Right renal pelvis (tissue), 4 donors: ENCODE results near the gene CLDN18. TPM values are rescaled to one million over a fixed set of nuclear protein-coding genes. Genes with fewer than 3 reads are reported as not detected.

Experiments used
- DNase-seq, 4 donors: peaks; one replicate each; pipeline ENCODE4 v3.0.0-alpha.2; 2013; ENCODE audit warnings: low read depth in 4 of 4, low spot score in 3 of 4, missing footprints in 1 of 4
- polyA plus RNA-seq, 4 donors: library from polyadenylated mRNA; unstranded; fragments of 120-200 nt; gene quantifications; one replicate each; pipeline ENCODE4 v1.2.1, GENCODE V29; 2013; ENCODE audit not compliant: insufficient read length in 4 of 4

CLDN18 gene
- polyA plus RNA-seq, result 1 to 10 TPM in 2 of 4 donors, under 1 TPM in 2; 0.64 to 1.6 (median 1.2) TPM

DNA sequence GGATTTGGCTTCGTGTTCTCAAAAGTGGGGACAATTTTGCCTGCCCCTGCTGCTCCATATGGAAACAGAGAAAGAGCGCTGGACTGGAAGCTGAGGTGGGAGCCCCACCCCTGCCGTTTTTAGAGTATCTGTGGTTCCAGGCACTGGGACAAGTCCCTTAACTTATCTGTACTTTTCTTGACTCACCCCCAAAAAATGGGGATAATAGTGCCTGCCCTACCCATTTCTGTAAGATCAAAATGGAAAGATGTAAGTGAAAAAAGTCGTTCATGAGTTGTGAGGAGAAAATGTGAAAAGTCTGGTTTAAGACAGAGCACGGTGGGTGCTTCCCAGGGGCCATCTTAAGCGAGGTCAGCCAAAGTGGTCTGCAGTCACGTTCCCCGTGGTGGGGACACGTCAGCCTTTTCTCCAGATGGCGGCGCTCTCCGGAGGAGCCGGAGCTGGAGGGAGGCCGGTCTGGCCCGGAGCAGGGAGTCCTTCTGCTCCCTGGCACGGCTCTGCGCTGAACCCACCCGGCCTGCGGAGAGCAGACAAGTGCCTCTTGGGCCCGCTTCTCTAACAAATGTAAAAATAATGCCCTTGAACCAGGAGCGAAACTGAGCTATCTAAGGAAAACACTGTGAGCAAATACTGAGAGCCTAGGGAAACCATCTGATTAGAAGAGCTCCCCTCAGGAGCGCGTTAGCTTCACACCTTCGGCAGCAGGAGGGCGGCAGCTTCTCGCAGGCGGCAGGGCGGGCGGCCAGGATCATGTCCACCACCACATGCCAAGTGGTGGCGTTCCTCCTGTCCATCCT lies at the start of gene CLDN18:
Gene CLDN18 (plus strand): TSS at position 690 of the 797 bp plus-strand sequence. CDS start 61 bp downstream, at position 751.
- DNase-seq, result no peak

DNA sequence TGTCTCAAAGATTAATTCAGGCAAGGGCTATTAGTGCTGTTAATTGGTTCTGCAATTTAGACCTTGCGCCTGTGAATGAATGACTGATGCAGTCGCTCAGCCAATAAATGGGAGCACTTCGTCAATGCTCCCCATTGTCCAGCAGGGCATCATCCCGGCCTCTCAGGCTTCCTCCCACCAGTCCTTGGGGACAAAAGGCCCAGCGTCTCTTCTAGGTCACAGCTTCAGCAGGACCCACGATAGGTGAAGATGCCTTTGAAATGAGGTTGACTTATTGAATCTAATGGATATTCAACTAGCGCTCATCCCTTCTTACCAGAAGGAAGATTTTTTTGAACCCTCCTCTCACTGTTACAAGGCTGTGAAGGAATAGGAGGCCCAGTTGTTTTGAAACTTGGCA lies 47.7 kb upstream of the CLDN18 start:
- no peak for DNase-seq

DNA sequence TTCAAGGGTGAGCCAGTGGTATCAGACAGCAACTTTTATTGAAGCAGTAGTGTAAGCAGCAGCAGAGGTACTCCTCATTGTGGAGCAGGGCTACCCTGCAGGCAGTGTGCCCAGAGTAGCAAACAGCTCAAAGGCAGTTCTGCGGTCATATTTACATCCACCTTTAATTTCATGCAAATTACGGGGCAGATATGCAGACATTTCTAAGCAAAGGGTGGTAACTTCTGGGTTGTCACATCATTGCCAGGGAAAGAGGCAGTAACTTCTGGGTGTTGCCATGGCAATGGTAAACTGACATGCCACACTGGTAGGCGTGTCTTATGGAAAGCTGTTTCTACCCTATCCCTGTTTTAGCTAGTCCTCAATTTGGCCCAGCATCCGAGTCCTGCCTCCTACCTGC lies 46.5 kb upstream of the CLDN18 start:
- DNase-seq, result no peak

DNA sequence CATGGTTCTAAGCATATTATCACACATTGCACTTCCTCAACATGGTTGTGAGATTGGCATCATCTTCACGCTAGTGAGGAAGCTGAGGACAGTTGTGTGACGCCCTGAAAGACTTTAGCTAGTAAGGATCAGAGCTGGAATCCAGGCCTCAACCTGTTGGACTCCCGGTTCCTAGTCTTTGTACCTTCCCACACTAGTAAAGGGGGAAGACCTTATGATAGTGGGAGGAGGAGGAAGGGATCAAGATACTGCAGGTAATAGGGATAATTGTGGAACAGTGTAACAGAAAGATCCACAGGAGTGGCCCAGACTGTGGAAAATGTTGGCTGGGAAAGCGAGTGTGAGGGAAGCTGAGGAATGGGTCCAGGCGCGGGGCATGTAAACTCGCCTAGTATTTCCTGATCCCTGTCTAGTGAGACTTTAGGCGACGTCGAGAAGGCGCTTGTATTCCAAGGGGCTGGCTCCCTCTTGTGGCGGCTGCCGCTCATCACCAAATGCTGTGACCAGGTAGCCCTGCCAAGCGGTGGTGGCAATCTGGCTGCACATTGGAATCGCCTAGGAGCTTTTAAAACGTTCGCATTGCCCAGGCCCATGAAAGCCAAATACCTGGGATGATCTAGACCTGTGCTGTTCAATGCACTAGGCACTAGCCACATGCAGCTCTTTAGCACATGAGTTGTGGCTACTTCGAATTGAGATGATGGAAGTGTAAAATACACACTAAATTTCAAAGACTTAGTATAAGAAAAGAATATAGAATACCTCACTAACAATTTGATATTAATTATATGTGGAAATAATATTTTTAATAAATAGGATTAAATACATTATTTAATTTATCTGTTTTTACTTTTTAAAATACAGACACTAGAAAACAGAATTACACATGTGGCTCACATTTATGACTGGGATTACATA lies 38.8 kb upstream of the CLDN18 start:
- peak; percentile 20 to 49 (median 36) for DNase-seq

DNA sequence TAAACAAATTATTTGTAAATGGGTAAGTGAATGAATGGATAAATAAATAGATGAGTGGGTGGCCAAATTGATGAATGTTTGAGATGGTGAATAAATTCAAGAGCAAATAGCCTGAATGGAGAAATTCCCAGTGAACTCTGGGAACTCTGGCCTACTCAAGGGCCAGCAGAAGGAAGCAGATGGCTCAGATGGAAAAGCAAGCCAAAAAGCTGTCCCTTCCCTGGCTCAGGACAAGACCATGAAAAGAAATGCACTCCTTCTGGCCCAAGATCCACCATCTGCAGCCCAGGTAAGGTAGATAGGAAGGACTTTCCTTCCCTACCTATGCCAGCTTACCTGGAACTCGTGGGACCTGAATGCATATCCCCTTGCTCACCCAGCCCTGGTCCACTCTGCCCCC lies 37.6 kb upstream of the CLDN18 start:
- DNase-seq, result no peak

DNA sequence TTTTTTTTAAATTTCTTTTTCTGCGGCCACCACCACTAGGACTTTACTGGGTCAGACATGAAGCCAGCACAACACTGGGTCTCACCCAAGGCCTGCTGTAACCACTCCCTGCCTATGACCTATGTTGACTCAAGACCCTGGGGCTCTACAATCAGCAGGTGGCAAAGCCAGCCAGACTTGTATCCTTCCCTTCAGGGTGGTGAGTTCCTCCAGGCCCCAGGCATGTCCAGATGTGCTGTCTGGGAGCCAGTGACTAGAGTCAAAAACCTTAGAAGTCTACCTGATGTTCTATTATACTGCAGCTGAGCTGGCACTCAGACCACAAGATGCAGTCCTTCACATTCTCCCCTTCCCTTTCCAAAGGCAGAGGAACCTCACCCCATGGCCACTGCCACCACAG lies 31.6 kb upstream of the CLDN18 start:
- DNase-seq, result no peak

DNA sequence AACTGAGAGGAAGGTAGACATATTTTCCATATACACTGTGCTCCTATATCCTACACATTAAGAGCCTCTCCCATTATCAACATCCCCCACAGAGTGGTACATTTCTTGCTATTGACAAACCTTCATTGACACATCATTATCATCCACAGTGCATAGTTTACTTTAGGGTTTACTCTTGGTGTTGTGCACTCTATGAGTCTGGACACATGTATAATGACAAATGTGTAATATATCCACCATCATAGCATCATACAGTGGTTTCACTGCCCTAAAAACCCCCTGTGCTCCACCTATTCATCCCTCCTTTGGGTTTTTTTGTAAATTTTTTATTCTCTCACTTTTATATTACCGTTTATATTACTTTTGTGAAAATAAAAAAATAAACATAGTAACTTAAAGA lies 22.2 kb upstream of the CLDN18 start:
- no peak for DNase-seq

DNA sequence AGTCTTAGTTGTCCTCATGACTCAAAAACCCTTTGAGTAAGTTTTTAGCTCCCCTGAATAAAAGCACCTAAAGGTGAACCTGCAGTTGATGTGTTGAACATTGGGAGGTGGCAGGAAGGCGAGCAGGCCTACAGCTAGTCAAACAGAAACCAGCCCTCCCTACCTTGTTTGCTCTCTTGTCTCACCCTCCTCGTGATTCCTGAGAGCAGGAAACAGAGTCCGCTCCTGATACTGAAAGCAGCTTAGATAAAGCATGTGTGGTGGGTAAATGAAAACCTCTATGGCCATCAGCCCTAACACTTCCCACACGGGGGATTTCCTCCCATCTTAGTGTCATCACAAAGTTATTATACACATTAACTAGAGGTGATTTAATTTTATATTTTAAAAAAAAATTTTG lies 21.8 kb upstream of the CLDN18 start:
- no peak for DNase-seq

DNA sequence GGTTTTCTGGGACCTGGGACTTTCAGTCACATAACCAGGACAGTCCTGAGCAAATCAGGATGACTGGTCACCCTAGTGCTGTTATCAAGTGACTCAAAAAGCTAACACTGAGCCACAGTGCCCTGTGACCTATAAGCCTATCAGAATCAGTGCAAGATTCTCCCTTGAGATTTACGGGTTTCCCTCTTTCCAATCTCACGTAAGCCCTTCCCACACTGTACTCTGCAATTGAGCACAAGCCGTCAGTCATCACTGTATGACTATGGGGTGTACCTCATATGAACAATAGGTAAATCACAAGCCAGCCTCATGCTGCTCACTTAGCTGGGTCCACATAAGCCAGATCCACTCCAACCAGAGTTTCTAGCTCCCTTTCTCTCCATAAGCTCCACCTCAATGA lies 21.0 kb upstream of the CLDN18 start:
- no peak for DNase-seq

DNA sequence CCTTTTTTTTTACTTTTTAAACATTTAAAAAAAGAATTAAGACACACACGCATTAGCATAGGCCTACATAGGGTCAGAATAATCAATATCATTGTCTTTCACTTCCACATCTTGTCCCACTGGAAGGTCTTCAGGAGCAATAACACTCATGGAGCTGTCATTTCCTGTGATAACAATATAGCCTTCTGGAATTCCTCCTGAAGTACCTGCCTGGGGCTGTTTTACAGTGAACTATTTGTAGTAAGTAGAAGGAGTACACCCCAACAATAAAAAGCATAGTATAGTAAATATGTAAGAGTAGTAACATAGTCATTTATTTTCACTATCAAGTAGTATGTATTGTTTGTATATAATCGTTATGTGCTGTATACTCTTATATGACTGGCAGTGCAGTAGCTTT lies 19.5 kb upstream of the CLDN18 start:
- DNase-seq, result no peak

DNA sequence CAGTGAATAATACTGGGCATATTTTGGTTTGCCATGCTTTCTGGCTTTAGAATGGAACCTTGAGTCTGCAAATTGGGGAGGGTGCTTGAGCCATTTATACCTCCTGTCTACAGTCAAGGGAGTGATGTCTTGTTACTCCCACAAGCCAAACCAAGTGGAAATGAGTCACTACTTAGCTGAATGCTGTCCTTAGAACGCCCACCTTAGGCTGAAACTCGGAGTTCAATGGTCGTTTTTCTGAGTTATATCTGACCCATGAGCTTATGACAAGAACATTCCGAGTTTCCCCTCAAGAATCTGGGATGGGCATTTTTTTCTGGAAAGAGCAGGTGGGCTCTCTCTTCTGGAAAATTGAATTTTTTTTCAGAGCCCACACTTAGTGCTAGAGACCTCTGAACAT lies 17.4 kb upstream of the CLDN18 start:
- no peak for DNase-seq

DNA sequence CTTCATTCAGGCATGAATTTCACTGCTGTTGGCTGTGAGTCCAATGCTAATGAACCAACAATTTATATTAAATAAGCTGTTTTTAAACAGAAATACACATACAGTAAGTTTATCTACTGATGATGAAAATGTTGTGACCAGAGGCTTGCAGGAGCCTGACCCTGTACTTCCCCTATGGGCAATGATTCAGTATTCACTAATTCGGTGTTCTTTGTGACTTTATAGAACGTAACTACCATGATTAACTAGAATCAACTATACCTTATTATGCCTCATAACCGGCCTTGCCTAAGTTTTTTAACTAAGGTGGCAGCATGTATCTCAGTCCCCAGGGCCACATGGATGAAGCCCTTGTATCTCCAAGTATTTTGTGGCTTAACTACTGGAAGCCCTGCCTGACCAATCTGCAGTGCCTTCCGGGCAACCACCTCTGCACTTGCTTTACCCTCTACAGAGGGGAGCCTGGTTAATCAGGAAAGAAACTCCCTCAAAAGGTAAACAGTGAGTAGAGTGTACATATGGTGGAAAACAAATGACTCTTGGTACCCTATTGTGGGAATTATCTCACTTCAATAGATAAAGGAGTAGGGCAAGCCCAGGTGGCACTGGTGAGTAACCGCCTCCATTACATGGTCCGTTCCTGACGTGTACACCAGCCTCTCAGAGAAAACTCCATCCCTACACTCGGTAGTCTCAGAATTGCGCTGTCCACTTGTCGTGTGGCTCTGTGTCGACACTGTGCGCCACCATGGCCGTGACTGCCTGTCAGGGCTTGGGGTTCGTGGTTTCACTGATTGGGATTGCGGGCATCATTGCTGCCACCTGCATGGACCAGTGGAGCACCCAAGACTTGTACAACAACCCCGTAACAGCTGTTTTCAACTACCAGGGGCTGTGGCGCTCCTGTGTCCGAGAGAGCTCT lies 11.6 kb upstream of the CLDN18 start:
- no peak for DNase-seq

DNA sequence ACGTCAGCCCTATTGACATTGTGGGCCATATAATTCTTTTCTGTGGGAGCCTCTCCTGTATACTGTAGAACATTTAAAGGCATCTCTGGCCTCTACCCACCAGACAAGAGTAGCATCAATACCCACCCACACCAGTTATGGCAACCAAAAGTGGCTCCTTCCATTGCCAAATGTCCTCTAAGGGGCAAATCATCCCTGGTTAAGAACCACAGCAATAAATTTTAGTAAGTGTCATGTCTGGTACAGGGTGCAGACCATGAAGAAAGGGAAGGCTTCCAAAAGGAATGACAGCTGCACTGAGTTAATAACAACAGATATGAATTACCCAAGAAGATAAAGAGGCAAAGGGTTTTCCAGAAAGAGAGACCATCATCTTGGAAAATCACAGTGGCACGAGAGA lies 6.9 kb upstream of the CLDN18 start:
- no peak for DNase-seq

DNA sequence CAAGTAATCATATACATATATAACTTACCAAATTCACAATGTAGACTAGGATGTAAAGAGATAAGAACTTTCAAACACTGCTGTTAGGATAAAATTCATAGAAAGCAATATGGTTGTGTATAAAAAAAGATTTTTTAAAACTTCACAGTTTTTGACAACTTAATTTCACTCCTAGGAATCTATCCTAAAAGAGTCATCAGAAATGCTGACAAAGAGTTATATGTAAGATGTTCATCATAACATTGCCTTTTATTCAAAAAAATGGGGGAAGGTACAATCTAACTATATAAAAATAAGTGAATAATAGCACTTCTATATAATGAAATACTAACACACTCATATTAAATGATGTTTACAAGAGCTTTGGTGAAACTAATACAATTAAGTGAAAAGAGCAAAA lies 4.3 kb upstream of the CLDN18 start:
- DNase-seq, result no peak

DNA sequence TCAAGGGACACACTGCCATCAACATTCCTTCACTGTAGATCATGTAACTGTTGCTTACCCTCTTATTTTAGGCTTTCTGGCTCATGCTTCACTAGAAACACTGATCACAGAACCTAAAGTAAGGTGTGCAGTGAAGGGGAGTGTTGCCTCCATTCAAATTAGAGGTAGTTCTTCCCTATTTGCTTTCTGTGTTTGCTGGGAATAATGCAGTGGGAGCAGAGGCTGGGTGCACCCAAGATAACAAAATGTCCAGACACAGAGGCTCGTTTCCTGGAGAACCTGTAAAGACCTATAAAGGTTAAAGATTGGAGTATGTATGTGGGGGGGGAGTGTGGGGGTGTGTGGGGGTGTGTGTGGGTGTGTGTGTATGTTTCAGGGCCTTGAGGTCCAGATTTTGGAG lies 2.1 kb upstream of the CLDN18 start:
- no peak for DNase-seq

DNA sequence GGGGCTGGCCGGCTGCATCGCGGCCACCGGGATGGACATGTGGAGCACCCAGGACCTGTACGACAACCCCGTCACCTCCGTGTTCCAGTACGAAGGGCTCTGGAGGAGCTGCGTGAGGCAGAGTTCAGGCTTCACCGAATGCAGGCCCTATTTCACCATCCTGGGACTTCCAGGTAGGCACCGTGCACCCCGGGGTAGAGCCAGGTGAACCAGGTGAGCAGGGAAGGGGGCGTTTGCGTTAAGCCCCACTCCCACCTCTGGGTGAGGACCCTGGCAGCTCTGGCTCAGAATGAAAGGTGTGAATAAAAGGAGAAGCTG lies 267 bp downstream of the CLDN18 start:
- no peak for DNase-seq

DNA sequence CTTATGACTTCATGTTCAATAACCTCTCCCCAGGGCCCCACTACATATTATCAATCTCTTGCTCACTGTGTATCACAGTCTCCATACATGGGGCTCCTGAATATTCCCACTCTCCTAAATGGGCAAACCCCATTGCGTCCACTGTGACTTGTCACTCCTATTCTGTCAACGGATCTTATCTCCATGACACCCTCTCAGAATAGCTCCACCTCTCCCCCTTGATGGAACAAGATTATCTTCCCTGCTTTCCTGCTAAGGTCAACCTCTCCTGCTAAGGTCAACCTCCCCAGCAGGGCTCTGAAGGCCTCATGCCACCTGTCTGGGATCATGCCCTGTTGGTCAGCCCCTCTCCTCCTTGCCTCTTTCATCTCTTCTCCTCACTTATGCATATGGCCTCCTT lies 1.8 kb downstream of the CLDN18 start:
- DNase-seq, result no peak

DNA sequence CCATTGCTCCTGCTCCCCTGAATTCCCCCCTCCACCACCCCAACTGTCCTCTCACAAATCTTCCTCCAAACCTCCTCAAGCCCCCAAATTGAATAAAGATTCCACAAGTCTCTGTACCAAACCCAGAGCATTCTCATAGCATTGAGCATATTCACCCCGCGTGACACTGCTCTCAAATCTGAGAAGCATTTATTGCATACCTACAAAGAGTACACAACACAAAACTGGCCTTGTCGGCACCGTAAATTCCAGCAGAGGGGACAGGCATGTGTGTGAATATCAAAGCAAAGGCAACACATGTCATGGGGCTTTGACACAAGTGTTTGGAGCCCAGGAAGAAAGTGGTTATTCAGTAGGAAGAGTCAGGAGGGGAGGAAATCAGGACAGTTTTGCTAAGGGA lies 2.6 kb downstream of the CLDN18 start:
- no peak for DNase-seq

DNA sequence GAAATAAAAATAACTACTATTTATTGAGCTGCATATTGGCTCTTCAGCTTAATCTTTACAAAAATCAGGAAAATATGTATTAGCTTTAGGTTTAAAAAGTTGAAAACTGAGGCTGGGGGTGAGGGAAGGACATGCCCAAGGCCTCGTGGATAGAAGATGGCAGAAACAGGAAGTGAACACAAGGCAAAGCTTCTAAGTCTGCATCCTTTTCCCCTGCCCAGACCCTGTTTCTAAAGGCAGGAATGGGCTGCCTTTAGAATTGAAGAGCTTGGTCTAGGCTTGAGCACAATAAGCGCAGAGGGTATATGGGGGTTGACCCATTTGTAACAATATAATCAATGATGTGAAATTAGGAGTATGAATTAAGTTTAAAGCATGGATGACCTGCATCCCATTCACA lies 6.1 kb downstream of the CLDN18 start:
- no peak for DNase-seq

DNA sequence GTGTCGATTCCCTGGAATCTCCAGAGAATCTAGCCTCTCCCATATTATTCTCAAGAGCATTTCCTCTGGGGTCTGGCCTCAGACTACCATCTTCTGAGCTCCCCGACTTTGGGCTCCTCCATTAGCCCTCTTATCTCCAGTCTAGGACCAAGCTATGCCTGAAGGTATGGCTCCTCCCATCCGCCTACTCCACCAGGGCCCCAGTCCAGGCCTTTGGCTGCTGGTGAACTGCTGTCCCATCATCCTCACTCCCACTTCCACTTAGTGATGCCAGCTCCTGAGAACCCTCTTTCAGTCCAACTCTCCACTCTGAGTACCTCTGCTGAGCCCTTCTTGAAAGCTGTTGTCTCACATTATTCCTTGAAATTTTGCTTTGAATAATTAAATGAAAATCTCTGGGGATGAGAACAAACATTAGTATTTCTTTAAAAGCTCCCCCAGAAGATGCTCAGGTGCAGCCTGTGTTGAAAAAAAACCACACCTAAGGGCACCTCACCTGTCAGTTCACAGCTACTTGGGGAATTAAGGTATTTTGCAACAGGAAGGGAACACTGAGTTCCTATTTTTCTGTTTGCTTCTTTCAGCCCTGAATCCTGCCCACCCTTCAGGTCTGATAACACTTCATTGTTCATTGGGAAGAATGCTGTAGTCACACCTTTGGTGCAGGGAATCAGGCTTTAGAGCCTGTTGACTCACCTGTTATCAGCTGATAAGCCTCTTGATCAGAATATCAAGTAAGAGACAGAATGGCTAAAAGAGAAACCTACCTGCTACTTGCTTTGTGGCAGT lies 9.5 kb downstream of the CLDN18 start:
- no peak for DNase-seq
